Activated T-helper 1 cell treated with Interleukin-2 at 50 U/mL for 16 hours (primary cell): ENCODE measurements around the gene STK4.
A peak's percentile ranks its signal among the peaks of the same experiment; 100 is the strongest.
"Not testable (repeated sequence)": the region's sequence is repeated elsewhere in the genome, so short reads cannot be mapped to it uniquely, and the experiment has no call there.

Experiments used
- DNase-seq: peaks from one replicate; pipeline ENCODE4 v3.0.0-alpha.2; 2020; ENCODE audit warnings: low read depth

STK4 gene

DNA sequence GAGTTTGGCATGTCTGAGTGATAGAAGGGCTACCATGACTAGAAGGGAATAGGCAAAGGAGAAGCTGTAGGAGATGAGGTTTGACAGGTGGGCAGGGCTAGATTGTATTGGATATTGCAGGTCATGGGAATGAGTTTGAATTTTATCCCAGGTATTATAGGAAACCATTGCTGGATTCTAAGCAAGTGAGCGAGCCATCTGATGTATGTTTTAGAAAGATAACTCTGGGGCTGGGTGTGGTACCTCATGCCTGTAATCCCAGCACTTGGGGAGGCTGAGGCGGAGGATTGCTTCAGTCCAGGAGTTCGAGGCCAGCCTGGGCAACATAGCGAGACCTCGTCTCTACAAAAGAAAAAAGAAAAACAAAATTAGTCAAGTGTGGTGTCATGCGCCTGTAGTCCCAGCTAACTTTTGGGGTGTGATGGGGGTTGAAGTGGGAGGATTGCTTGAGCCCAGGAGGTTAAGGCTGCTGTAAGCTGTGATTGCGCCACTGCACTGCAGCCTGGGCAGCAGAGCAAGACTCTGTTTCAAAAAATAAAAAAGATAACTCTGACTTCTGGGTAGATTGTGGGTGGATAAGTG is 16.9 kb downstream of the STK4 start:
- no peak for DNase-seq

DNA sequence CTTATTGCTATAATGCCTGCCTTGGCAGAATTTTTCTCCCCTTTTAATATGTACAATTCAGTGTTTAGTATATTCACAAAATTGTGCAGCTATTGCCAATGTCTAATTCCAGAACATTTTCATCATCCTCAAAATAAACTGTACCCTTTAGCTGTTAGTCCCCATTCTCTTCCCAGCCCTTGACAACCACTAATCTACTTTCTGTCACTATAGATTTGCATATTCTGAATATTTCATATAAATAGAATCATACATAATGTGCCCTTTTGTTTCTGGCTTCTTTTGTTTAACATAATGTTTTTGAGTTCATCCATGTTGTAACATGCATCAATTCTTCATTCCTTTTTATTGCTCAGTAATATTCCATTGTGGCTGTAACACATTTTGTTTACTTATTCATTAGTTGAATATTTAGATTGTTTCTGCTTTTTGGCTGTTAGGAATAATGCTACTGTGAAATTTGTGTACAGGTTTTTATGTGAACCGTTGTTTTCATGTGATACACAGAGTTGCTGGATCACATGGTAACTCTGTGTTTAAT is 22.4 kb downstream of the STK4 start:
- no peak for DNase-seq

DNA sequence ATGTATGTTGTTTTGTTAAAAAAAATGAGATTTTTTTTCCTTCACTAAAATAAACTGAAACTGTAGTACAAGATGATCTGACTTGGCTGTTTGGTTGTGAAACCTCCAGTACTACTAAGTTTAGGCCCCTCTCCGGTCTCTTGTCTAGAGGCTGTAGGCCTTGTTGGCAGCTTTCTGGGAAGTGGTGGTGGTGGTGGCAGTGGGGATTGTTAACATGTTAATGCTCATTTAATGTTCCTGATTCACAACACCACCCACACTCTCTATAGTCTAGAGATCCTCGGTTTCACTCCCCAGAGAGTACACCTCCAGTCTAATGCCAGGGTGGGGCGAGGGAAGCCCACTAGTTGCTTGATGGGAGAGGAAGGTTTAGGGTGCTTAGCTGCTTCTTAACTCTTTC is 24.1 kb downstream of the STK4 start:
- DNase-seq: no peak

DNA sequence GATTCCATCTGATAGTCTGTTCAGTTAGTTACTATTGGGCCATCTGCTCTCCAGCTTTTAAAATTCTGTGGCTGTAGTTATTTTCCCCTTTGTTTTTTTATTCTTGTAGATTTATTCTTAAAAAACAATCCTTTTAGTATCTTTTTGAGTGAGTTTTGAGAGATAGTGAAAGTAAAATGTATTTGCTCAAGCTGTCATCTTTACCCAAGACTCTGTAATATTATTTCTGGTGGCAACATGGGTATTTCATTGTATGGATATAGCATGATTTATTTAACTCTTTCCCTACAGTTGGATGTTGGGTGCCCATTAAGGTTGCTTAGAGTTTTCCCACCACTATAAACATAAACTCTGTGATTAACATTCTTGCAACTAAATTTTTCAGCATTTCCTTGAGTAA is 24.6 kb downstream of the STK4 start:
- no peak for DNase-seq

DNA sequence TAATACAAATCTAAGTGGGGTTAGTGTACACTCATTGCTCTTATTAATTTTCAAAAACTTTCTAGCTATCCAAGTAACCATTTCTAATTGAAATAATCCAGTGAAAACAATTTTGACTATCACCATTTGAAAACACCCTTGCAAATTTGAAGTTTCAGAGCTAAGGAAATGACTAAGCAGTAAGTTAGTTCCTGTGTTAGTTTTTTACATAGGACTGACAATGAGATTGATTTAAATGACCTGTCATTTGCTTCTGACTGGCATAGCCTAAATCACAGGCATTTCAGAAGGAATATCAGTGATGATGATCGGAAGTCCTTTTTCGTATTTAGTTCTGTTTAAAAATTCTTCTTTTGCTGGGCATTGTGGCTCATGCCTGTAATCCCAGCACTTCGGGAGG is 27.0 kb downstream of the STK4 start:
- no peak for DNase-seq

DNA sequence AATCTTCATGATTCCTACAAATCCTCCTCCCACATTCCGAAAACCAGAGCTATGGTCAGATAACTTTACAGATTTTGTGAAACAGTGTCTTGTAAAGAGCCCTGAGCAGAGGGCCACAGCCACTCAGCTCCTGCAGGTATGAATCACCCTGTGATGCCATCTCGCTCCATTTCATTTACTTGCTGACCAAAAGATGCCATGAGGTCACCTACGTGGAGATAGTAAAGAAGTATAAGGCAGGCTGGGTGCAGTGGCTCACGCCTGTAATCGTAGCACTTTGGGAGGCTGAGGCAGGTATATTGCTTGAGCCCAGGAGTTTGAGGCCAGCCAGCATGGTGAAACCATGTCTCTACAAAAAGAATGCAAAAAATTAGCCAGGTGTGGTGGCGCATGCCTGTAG is 30.9 kb downstream of the STK4 start:
- no peak for DNase-seq

DNA sequence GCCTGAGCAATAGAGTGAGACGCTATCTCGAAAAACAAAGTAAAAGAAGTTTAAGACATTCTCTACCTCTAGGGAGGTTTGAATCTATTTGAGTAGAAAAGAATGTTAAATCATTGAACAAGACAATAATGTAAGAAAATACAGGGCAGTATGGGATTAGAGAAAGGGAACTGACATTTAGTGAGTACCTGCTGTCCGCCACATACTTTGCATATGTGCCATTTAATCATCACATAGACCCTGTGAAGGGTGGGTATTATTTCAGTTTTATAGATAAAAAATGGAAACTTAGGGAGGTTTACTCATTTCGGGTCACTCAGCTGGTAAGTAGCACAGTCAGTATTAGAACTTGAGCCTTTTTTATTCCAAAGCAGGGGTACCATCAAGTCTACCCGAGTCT is 31.4 kb downstream of the STK4 start:
- DNase-seq: no peak

DNA sequence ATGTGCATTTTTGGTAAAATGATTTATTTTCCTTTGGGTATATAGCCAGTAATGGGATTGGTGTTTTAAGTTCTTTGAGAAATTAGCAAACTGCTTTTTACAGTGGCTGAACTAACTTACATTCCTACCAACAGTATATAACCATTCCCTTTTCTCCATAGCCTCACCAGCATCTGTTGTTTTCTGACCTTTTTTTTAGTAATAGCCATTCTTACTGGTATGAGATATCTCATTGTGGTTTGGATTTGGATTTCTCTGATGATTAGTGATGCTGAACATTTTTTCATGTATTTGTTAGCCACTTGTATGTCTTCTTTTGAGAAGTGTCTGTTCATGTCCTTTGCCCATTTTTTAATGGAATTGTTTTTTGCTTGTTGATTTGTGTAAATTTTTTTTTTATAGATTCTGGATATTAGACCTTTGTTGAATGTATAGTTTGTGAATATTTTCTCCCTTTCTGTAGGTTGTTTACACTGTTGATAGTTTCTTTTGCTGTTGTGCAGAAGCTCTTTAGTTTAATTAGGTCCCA is 42.3 kb downstream of the STK4 start:
- no peak for DNase-seq

DNA sequence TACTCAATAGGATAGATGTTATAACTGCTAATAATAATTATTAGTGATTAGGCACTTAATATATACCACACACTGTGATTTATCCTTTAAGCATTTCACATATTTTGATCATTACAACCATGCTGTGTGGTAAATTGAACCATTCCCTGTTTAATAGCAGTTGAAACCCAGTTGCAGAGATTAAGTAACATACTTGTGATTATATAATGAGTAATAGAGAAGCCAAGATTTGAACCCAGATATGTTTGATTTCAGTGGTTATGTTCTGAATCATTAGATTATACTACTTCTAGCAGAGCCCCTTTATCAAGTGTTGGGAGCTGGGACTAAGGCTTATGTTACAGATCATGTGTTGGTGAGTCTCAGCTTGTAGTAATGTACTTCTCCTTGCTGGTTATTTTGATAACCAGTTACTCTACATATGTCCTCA is 44.1 kb downstream of the STK4 start:
- DNase-seq: no peak

DNA sequence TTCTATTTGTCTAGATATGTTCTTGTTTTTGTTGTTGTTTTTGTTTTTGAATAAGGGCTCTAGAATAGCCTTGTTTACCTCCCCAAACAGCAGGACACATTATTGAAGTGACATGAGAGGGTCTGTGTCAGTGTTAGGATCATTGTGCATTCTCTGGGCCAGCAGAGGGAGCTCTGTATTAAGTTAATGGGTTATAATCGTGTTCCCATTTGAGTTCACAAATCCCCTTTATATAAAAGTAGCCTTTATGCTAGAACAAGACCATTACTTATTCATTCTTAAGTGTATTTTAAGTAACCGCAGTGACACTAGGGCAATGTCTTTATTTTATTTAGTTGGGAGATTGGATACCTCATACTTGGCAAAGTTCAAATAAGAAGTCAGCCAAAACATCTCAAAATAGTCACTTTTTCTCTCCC is 44.8 kb downstream of the STK4 start:
- peak; percentile 5 for DNase-seq

DNA sequence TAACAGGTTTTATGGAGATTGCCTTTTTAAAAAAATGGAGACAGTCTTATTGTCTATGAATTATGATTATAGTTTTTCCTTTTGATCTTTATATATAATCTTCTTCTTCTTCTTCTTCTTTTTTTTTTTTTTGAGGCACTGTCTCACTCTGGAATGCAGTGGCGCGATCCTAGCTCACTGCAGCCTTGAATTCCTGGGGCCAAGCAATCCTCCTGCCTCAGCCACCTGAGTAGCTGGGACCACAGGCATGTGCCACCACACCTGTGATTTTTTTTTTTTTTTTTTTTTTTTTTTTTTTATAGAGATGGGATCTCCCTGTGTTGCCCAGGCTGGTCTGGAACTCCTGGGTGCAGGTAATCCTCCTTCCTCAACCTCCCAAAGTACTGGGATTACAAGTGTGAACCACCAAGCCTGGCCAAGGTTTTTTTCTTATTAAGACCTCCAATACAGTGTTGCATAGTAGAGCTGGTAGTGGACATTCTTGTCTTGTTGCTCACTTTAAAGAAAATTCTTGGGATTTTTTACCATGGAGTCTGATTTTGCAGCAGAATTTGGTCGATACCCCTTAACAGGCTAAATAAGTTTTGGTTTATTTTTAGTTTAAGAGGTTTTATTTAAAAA is 46.5 kb downstream of the STK4 start:
- DNase-seq: no peak

DNA sequence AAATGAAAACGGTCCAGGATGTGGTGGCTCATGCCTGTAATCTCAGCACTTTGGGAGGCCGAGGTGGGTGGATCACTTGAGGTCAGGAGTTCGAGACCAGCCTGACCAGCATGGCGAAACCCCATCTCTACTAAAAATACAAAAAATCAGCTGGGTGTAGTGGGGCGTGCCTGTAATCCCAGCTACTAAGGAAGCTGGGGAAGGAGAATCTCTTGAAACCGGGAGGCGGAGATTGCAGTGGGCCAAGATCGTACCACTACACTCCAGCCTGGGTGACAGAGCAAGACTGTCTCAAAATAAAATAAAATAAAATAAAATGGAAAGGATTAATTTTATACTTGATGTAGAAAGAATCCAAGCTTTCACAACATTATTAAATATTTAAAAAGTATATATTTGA is 47.8 kb downstream of the STK4 start:
- not testable (repeated sequence) for DNase-seq

DNA sequence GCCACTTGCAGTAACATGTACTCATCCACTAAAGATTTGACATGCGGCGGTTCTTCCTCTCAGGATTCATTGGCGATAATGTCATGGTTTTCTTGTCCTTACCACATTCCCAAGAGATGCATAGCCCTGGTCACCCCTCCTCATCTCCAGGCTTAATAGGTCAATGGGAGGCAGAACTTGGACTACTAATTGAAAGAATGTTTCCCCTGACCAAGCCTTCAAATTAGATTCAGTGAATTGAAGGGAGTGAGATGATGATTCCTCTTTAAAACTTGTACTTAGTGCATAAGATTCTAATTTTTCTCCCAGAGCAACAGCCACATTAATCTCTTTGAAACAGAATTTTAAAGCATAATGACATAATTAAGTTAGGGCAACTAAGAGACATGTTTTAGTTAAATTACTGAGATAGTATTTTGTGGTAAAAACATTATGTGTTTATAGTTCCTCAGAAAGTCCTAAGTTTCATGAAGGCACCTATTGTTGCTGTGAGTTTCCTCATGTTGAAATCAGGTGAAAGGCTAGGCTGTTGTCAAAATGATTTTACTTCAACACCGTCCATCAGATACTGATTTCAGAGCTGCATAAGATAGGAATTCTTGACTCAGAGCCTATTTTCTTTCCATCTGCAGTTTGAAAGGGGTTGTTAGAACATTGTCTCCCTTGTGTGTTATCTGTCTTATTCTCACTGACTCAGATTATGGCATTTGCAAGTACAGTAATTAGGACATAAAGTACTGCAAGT is 48.5 kb downstream of the STK4 start:
- DNase-seq: no peak

DNA sequence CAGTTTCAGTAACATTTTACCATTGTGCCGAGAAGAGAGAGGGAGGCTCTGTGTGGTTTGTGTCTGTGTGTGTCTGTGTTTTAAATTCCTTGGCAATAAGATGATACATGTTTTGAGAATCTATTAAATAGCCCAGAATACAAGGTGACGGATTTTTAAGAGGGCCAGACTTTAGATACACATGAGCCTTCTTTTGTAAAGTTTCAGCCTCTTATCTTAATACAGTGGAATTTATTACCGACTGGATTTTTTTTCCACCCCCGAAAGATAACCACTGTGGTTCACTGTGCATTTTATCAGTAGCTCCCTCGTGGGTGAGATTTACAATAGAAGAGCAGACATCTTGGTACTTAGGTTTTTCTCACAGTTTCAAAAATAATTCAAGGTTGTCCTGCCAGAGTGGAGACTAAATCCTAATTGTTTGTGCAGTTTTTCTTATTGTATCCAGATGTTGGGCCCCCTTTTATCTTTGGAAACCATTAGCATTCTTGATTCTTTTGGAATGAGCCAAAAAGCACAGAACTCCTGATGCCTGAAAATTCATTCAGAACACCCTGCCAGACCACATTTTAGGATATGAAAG is 49.9 kb downstream of the STK4 start:
- no peak for DNase-seq

DNA sequence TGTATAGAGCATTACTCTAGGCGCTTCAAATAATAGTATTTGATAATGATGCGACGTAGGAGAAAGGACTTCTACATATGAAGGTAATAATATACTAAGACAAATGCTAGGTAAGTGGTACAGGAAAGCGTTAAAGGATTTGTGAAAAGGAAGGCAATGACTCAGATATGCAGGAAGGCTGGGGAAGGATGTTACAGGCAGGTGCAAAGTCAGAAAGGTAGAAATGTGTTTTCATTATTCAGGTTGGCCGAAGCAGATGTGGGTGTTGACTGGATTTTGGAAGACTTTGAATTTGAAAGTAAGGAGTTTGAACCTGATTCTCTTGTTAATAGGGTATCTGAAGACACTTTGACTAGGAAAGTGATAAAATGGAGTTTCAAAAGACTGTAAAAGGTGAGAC is 51.0 kb downstream of the STK4 start:
- no peak for DNase-seq

DNA sequence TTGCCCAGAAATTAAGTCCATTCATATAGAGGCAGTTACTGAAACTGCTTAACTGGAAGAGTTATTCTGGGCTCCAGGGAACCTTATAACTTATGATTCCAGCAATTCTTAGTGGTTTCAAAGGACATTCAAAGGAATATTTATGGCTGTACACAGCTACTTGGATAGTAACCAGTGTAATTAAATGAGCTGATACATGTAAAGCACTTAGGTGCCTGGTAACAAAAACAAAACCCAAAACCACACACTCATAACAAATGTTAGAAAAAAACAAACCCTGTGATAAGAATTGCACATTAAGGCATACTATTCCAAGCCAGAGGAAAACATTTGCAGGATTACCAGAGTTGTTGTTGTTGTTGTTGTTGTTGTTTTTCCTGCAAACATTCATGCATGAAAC is 51.5 kb downstream of the STK4 start:
- DNase-seq: no peak

DNA sequence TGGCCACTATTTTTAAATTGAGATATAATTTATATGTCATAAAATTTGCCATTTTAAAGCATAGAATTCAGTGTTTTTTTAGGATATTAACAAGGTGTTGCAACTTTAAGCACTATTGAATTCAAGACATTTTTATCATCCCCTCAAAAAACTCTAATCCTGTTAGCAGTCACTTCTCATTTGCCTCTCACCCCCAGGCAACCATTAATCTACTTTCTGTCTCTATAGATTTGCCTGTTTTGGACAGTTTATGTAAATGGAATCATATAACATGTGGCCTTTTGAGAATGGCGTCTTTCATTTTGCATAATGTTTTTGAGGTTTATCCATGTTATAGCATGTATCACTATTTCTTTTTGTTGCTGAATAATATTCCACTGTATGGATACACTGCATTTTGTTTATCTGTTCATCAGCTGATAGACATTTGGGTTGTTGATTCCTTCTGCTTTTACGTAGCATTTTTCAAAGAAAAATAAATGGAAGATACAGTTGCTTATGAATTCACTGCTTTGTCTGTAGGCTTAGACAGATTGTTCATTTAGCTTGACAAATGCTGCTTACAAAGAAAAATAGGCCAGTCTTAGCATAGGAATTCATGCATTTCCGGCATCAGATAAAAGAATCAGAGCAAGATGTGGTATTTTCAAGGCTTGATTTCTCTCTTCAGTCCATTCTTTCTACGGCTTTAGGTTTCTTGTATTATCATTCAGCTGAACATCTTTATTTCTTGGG is 52.9 kb downstream of the STK4 start:
- no peak for DNase-seq

DNA sequence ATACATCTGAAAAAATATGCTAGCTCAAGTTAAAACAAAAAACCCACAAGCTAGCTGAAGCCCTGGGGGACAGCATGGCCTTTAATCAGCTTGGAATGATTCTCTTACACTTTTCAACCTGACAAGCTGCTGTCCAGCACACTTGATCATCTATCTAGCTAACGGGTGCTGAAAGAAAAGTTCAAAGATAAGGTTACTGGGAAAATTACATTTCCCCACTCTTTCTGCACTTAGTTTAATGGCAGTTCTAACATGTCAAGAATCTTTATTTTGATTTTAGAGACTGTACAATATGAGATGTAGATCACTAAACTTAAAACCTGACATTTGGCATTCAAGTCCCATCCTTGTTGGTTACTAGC is 53.4 kb downstream of the STK4 start:
- DNase-seq: no peak

DNA sequence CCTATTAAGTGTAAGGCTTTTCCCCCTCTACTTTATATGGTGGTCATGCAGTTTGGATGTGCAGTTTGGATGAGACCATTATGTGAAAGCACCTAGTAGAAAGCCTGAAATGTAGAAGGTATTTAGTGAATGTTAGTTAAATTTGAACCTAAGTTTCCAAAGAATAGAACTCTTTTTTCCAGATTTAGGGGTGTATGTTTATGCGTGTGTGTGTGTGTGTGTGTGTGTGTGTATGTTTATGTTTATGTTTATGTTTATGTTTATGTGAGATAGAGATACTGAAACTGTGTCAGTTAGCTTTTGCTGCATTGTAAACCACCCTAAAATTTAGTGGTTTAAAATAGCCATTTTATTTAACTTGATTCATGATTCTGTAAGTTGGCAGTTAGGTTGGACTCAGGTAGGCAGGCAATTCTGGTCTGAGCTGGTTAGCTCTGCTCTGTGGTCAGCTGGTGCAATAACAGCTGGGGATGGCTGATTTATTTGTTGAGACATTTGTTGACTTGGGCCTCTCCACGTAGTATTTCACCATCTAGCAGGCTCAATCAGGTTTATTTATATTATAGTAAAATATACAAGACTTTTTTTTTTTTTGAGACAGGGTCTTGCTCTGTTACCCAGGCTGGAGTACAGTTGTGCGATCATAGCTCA is 54.0 kb downstream of the STK4 start:
- no peak for DNase-seq

DNA sequence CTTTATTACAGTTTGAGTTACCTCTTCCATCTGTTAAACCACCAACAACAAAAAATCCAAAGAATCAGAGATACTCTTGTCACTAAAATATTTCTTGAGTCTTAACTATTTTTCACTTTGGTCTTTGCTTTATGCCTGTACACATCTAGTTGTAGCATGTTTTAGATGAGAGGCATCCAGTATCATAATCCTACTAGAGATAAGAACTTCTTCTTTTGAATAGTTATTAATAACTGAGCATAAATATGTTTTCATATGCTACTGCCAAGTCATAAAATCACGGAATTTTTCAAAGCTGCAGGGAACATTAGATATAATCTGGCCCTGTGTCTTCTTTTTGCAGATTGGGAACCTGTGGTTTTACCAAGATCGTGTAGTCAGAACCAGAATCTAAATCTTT is 55.3 kb downstream of the STK4 start:
- no peak for DNase-seq

DNA sequence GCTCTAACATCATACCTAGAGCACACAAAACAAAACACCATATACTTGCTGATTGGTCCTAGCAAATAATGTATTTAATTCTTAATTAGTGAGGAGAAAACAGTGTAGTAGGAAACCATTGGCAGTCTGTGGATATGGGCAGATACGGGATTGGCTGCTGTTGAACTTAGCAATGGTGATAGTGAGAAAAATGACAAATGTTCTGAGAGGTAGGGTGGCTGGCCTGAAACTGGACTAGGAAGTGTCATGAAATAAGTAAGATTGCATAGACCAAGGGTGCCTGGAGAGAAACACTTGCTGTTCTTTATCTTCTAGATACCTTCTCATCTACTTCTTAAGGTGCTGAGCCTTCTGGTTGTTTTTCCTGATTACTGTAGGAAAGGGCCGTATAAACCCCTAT is 56.8 kb downstream of the STK4 start:
- DNase-seq: not testable (repeated sequence)
